ENCODE measurements around the gene PANK4. TPM values are rescaled to one million over a fixed set of nuclear protein-coding genes. Genes with fewer than 3 reads are reported as not detected.

The PANK4 gene
- total and polyA plus RNA-seq, 9 of the 15 experiments (the other 6 are each of a cell fraction or from before 2014, with no cell fraction given): 0.93 to 55.6 (median 31.5) TPM

DNA sequence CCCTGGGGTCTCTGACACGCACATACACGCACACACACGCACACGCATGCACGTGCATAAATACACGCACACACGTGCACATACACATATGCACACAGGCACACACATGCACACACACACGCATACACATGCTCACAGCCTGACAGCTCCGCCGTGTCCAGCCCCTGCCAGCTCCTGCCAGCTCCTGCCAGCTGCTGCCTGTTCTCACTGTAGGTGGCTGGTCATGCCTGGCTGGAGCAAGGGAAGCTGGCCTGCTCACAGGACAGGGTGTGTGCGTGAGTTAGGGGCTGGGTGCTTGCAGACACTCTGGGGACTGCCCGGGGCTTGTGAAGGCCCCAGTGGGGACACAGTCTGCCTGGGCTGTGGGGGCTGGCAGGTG is 45.4 kb downstream of the PANK4 start:
- Histone ChIP-seq H3K79me2 (ENCODE audit: control insufficient read depth, insufficient read depth, low read length) (no peaks in the 10 kb centered on the region), H3K4me3 (no peak overlapping the region)

More for the DNA sequence above, 45.4 kb downstream of the PANK4 start:
- Histone ChIP-seq H3K9me3 (replicated peaks; ENCODE audit: control insufficient read depth, insufficient read depth, low read depth, low read length) (no peaks in the 10 kb centered on the region), H2AFZ (ENCODE audit: low read depth, low read length) (no peak overlapping the region), H3K9me1 (ENCODE audit: control insufficient read depth, insufficient read depth, low read length) (peaks cover 3% of the 10 kb centered on the region), H3K4me2 (ENCODE audit: insufficient read depth, low read length) (no peak overlapping the region), H3K36me3 (ENCODE audit: control insufficient read depth, insufficient read depth, low read length) (no peaks in the 10 kb centered on the region), H3K9ac (ENCODE audit: insufficient read depth in 1 of 2, low read depth in 2 of 2, low read length in 2 of 2) (no peak overlapping the region), H3K27ac (ENCODE audit: extremely low read depth, low read depth, low read length) (no peak overlapping the region), H4K20me1 (replicated peaks; ENCODE audit: control insufficient read depth, insufficient read depth, low read length) (peaks cover 19% of the 10 kb centered on the region), H3K4me1 (replicated peaks in 1 of 2; ENCODE audit: control insufficient read depth in 2 of 2, insufficient read depth in 2 of 2, low read length in 2 of 2) (peaks cover 0 to 80% of the 10 kb centered on the region in 2 experiments; a peak in 3 of 5 replicates), H3K27me3 (ENCODE audit: control insufficient read depth in 2 of 2, insufficient read depth in 2 of 2, low read length in 2 of 2) (peaks cover 3 to 47% of the 10 kb centered on the region in 2 experiments; a peak in 3 of 5 replicates)
- 3% methylated on average over 12 of the region's 12 CpGs for WGBS (ENCODE audit: insufficient coverage, low coverage, missing lambda C conversion rate)
- FAIRE-seq: no peak
- no peak for ATAC-seq
- in situ Hi-C loops (cut with MboI) (no loop called here), intact Hi-C loops (cut with micrococcal nuclease) (no loop called here)
- BruUV-seq (replicated peaks): no TSS peak
- ChIA-PET CTCF (ENCODE audit: low intra/inter-chr PET ratio) (no interaction called here), POLR2A (interaction anchor here (1.2 kb wide), 1 partner anchor 12 kb away, joined by 4 read pairs; no protein-coding TSS in a partner anchor)
- no peak for DNase-seq (ENCODE audit: extremely low read depth in 1 of 4, low spot score in 3 of 4)
- TF ChIP-seq BHLHE40 (IDR thresholded peaks at IDR 0.05; ENCODE audit: low read length): peak; percentile 62
- TF ChIP-seq, protein P1, sequence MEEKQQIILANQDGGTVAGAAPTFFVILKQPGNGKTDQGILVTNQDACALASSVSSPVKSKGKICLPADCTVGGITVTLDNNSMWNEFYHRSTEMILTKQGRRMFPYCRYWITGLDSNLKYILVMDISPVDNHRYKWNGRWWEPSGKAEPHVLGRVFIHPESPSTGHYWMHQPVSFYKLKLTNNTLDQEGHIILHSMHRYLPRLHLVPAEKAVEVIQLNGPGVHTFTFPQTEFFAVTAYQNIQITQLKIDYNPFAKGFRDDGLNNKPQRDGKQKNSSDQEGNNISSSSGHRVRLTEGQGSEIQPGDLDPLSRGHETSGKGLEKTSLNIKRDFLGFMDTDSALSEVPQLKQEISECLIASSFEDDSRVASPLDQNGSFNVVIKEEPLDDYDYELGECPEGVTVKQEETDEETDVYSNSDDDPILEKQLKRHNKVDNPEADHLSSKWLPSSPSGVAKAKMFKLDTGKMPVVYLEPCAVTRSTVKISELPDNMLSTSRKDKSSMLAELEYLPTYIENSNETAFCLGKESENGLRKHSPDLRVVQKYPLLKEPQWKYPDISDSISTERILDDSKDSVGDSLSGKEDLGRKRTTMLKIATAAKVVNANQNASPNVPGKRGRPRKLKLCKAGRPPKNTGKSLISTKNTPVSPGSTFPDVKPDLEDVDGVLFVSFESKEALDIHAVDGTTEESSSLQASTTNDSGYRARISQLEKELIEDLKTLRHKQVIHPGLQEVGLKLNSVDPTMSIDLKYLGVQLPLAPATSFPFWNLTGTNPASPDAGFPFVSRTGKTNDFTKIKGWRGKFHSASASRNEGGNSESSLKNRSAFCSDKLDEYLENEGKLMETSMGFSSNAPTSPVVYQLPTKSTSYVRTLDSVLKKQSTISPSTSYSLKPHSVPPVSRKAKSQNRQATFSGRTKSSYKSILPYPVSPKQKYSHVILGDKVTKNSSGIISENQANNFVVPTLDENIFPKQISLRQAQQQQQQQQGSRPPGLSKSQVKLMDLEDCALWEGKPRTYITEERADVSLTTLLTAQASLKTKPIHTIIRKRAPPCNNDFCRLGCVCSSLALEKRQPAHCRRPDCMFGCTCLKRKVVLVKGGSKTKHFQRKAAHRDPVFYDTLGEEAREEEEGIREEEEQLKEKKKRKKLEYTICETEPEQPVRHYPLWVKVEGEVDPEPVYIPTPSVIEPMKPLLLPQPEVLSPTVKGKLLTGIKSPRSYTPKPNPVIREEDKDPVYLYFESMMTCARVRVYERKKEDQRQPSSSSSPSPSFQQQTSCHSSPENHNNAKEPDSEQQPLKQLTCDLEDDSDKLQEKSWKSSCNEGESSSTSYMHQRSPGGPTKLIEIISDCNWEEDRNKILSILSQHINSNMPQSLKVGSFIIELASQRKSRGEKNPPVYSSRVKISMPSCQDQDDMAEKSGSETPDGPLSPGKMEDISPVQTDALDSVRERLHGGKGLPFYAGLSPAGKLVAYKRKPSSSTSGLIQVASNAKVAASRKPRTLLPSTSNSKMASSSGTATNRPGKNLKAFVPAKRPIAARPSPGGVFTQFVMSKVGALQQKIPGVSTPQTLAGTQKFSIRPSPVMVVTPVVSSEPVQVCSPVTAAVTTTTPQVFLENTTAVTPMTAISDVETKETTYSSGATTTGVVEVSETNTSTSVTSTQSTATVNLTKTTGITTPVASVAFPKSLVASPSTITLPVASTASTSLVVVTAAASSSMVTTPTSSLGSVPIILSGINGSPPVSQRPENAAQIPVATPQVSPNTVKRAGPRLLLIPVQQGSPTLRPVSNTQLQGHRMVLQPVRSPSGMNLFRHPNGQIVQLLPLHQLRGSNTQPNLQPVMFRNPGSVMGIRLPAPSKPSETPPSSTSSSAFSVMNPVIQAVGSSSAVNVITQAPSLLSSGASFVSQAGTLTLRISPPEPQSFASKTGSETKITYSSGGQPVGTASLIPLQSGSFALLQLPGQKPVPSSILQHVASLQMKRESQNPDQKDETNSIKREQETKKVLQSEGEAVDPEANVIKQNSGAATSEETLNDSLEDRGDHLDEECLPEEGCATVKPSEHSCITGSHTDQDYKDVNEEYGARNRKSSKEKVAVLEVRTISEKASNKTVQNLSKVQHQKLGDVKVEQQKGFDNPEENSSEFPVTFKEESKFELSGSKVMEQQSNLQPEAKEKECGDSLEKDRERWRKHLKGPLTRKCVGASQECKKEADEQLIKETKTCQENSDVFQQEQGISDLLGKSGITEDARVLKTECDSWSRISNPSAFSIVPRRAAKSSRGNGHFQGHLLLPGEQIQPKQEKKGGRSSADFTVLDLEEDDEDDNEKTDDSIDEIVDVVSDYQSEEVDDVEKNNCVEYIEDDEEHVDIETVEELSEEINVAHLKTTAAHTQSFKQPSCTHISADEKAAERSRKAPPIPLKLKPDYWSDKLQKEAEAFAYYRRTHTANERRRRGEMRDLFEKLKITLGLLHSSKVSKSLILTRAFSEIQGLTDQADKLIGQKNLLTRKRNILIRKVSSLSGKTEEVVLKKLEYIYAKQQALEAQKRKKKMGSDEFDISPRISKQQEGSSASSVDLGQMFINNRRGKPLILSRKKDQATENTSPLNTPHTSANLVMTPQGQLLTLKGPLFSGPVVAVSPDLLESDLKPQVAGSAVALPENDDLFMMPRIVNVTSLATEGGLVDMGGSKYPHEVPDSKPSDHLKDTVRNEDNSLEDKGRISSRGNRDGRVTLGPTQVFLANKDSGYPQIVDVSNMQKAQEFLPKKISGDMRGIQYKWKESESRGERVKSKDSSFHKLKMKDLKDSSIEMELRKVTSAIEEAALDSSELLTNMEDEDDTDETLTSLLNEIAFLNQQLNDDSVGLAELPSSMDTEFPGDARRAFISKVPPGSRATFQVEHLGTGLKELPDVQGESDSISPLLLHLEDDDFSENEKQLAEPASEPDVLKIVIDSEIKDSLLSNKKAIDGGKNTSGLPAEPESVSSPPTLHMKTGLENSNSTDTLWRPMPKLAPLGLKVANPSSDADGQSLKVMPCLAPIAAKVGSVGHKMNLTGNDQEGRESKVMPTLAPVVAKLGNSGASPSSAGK (IDR thresholded peaks at IDR 0.05): no peak
